Measurements from ENCODE around the gene PCDH15.

DNA sequence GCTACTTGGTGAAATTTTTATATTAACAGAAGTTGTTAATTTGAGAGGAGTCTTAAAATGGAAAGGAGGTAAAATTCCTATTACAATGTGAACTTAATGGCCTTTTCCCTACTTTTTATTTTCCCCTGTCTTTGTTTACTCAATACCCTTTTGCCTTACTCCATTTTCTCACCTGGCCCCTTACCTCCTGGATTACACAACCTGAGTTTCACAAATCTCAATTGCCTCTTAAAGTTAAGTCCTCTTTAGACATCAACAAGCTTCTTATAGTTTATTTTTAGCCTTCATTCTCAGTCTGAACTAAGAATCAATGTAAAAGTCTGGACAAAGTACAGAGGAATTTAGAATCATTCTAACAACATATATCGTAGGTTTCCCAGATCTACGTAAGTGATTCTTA lies 247.0 kb downstream of the PCDH15 start:
- no peak for TF ChIP-seq CTCF (conservative IDR thresholded peaks at IDR 0.05; ENCODE audit: low read length)
- no peak for TF ChIP-seq EZH2phosphoT487 (IDR thresholded peaks at IDR 0.05; ENCODE audit: borderline replicate concordance, low read depth, low read length)

Measured in OCI-LY7 (cell line).